ENCODE results near the gene POLR3GL. TPM values are rescaled to one million over a fixed set of nuclear protein-coding genes. Genes with fewer than 3 reads are reported as not detected.

POLR3GL gene
- polyA plus RNA-seq, 2 donors: 12.8 to 13.7 TPM

DNA sequence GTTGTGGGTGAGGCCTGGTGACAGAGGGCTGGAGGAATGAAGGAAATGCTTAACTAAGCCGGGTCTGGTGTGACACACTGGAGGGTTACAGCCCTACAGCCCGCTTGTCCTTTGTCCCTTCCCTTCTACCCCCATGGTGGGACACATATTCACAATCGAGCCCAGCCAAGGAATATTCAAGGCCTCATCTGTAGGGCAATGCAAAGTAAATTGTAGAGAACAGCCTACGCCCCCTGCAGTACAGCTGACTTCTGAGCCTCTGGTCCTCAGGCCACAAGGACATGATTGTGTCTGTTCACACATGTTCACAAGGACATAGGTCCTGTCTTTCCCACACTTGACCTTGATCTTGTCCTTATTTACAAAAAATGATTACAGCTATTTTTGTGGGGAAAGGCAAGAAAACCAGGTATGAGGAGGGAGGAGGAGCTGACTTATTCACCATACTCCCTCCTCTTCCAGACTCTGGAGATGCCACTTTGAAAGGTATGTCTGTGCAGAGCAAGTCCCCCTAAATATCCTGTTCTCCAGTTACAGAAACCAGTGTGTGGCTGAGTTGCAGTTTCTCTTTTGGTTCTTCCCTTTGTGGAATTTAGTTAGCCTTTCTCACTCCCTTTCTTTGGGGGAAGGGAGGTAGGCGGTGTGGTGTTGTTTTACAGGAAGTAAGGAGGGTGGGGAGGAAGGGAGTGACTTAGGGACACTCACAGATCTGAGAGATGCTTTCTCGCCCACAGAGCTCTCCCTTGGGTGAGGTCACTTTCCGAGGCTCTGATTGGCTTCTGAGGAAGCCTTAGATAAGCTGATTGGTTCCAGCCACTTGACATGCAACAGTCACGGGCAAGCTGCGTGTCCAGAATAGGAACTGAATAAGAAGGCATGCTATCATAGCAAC is 14.6 kb downstream of the POLR3GL start:
- peak overlapping the region in 1 of 2 donors; percentile 22 for H3K4me3 ChIP-seq (ENCODE audit: low read depth in 1 of 2, low read length in 2 of 2)
- peaks cover 2 to 8% of the 10 kb centered on the region in 2 donors for H3K4me1 ChIP-seq (ENCODE audit: control insufficient read depth in 2 of 2, insufficient read depth in 2 of 2, low read length in 1 of 2)
- 5 to 10% methylated on average over 9 of the region's 9 CpGs for WGBS, 2 donors
- H3K27ac ChIP-seq (ENCODE audit: low read depth in 2 of 2, low read length in 1 of 2): peak overlapping the region; percentile 93 to 98
- H3K9me3 ChIP-seq (ENCODE audit: control insufficient read depth in 2 of 2, insufficient read depth in 1 of 2, low read depth in 1 of 2, low read length in 1 of 2): no peaks in the 10 kb centered on the region
- no peaks in the 10 kb centered on the region for H3K27me3 ChIP-seq (ENCODE audit: control insufficient read depth in 1 of 2, insufficient read depth in 2 of 2, low read length in 2 of 2)
- H3K36me3 ChIP-seq (ENCODE audit: control insufficient read depth in 2 of 2, insufficient read depth in 2 of 2, low read length in 1 of 2): peaks cover 2 to 7% of the 10 kb centered on the region in 2 donors

DNA sequence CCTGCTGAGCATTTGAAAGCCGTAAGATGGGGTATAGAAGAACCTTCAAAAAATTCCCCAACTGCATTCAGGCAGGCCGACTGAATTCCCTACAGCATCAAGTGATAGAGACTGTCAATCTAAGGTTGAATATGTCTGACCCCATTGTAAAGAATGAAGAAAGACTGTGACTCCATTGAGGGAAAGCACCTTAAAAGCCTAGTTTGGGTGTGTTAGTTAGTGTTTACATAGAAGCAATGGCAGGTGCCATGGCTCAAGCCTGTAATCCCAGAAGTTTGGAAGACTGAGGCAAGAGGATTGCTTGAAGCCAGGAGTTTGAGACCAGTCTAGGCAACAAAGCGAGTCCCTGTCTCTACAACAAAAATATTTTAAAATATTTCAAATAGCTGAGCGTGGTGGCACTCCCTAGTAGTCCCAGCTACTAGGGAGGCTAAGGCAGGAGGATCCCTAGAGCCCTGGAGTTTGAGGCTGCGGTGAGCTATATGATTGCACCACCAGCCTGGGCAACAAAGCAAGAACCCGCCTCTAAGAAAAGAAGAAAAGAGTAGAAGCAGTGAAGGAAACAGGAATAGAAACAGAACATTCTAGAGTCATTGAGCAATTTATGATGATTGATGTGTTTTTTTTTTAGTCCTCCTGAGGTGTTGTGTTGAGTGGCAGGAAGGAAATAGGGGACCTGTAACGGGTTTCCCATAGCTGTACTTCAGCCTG is 15.4 kb downstream of the POLR3GL start:
- peak overlapping the region in 1 of 2 donors; percentile 22 for H3K4me3 ChIP-seq (ENCODE audit: low read depth in 1 of 2, low read length in 2 of 2)

GRCh38 chr1:145980457-145980994 is 16.0 kb downstream of the POLR3GL start:
- Histone ChIP-seq H3K4me1 (ENCODE audit: control insufficient read depth in 2 of 2, insufficient read depth in 2 of 2, low read length in 1 of 2) (peaks cover 4 to 8% of the 10 kb centered on the region in 2 donors), H3K36me3 (ENCODE audit: control insufficient read depth in 2 of 2, insufficient read depth in 2 of 2, low read length in 1 of 2) (no peaks in the 10 kb centered on the region), H3K9me3 (ENCODE audit: control insufficient read depth in 2 of 2, insufficient read depth in 1 of 2, low read depth in 1 of 2, low read length in 1 of 2) (no peaks in the 10 kb centered on the region), H3K27ac (ENCODE audit: low read depth in 2 of 2, low read length in 1 of 2) (peak overlapping the region; percentile 57 to 93), H3K4me3 (ENCODE audit: low read depth in 1 of 2, low read length in 2 of 2) (peak overlapping the region in 1 of 2 donors; percentile 11), H3K27me3 (ENCODE audit: control insufficient read depth in 1 of 2, insufficient read depth in 2 of 2, low read length in 2 of 2) (no peaks in the 10 kb centered on the region)
- 85 to 87% methylated on average over 1 of the region's 1 CpG for WGBS, 2 donors

More for the DNA sequence above, 15.4 kb downstream of the POLR3GL start:
- Histone ChIP-seq H3K4me1 (ENCODE audit: control insufficient read depth in 2 of 2, insufficient read depth in 2 of 2, low read length in 1 of 2) (peaks cover 2 to 8% of the 10 kb centered on the region in 2 donors), H3K27ac (ENCODE audit: low read depth in 2 of 2, low read length in 1 of 2) (peak overlapping the region; percentile 93 to 98), H3K27me3 (ENCODE audit: control insufficient read depth in 1 of 2, insufficient read depth in 2 of 2, low read length in 2 of 2) (no peaks in the 10 kb centered on the region), H3K9me3 (ENCODE audit: control insufficient read depth in 2 of 2, insufficient read depth in 1 of 2, low read depth in 1 of 2, low read length in 1 of 2) (no peaks in the 10 kb centered on the region), H3K36me3 (ENCODE audit: control insufficient read depth in 2 of 2, insufficient read depth in 2 of 2, low read length in 1 of 2) (peaks cover 2% of the 10 kb centered on the region in 2 donors)
- 33 to 39% methylated on average over 7 of the region's 7 CpGs for WGBS, 2 donors

- H3K9me3 ChIP-seq (ENCODE audit: control insufficient read depth in 2 of 2, insufficient read depth in 1 of 2, low read depth in 1 of 2, low read length in 1 of 2): no peaks in the 10 kb centered on the region
- H3K4me1 ChIP-seq (ENCODE audit: control insufficient read depth in 2 of 2, insufficient read depth in 2 of 2, low read length in 1 of 2): peaks cover 4 to 10% of the 10 kb centered on the region in 2 donors
- WGBS, 2 donors: 64 to 67% methylated on average over 6 of the region's 6 CpGs
These were observed 17.7 kb downstream of the POLR3GL start for GRCh38 chr1:145982010-145982723.

GRCh38 chr1:145983206-145983675 is 18.8 kb downstream of the POLR3GL start:
- 60 to 68% methylated on average over 1 of the region's 1 CpG for WGBS, 2 donors
- peaks cover 4 to 10% of the 10 kb centered on the region in 2 donors for H3K4me1 ChIP-seq (ENCODE audit: control insufficient read depth in 2 of 2, insufficient read depth in 2 of 2, low read length in 1 of 2)
- H3K4me3 ChIP-seq (ENCODE audit: low read depth in 1 of 2, low read length in 2 of 2): no peak overlapping the region

More at GRCh38 chr1:145982010-145982723, 17.7 kb downstream of the POLR3GL start:
- Histone ChIP-seq H3K27ac (ENCODE audit: low read depth in 2 of 2, low read length in 1 of 2) (peak overlapping the region; percentile 68 to 70), H3K36me3 (ENCODE audit: control insufficient read depth in 2 of 2, insufficient read depth in 2 of 2, low read length in 1 of 2) (no peaks in the 10 kb centered on the region), H3K27me3 (ENCODE audit: control insufficient read depth in 1 of 2, insufficient read depth in 2 of 2, low read length in 2 of 2) (no peaks in the 10 kb centered on the region), H3K4me3 (ENCODE audit: low read depth in 1 of 2, low read length in 2 of 2) (no peak overlapping the region)

GRCh38 chr1:145983960-145984830 is 19.7 kb downstream of the POLR3GL start:
- Histone ChIP-seq H3K36me3 (ENCODE audit: control insufficient read depth in 2 of 2, insufficient read depth in 2 of 2, low read length in 1 of 2) (no peaks in the 10 kb centered on the region), H3K4me3 (ENCODE audit: low read depth in 1 of 2, low read length in 2 of 2) (no peak overlapping the region), H3K4me1 (ENCODE audit: control insufficient read depth in 2 of 2, insufficient read depth in 2 of 2, low read length in 1 of 2) (peaks cover 4 to 6% of the 10 kb centered on the region in 2 donors), H3K9me3 (ENCODE audit: control insufficient read depth in 2 of 2, insufficient read depth in 1 of 2, low read depth in 1 of 2, low read length in 1 of 2) (no peaks in the 10 kb centered on the region), H3K27me3 (ENCODE audit: control insufficient read depth in 1 of 2, insufficient read depth in 2 of 2, low read length in 2 of 2) (no peaks in the 10 kb centered on the region), H3K27ac (ENCODE audit: low read depth in 2 of 2, low read length in 1 of 2) (peak overlapping the region; percentile 69 to 96)
- 78 to 85% methylated on average over 12 of the region's 12 CpGs for WGBS, 2 donors

More at GRCh38 chr1:145983206-145983675, 18.8 kb downstream of the POLR3GL start:
- H3K27me3 ChIP-seq (ENCODE audit: control insufficient read depth in 1 of 2, insufficient read depth in 2 of 2, low read length in 2 of 2): no peaks in the 10 kb centered on the region
- no peaks in the 10 kb centered on the region for H3K36me3 ChIP-seq (ENCODE audit: control insufficient read depth in 2 of 2, insufficient read depth in 2 of 2, low read length in 1 of 2)
- H3K27ac ChIP-seq (ENCODE audit: low read depth in 2 of 2, low read length in 1 of 2): peak overlapping the region; percentile 70 to 91
- H3K9me3 ChIP-seq (ENCODE audit: control insufficient read depth in 2 of 2, insufficient read depth in 1 of 2, low read depth in 1 of 2, low read length in 1 of 2): no peaks in the 10 kb centered on the region

DNA sequence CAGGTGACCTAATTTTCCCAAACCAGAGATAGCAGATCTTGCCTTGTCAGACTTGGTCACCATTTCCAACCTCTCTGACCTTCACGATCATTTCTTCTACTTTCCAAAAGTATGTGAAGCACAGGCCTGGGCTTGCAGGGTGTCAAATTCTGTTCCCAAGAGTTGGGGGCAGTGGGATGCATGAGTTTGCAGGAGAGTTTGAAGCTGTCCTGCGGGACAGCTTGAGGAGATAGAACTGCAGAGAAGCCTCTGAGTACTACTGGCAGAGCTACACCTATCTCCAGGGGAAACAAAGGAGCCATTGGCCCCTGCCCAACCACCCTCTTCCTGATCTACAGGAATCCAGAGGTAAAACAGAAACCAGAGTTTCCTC is 20.6 kb downstream of the POLR3GL start:
- Histone ChIP-seq H3K4me3 (ENCODE audit: low read depth in 1 of 2, low read length in 2 of 2) (peak overlapping the region in 1 of 2 donors; percentile 21), H3K9me3 (ENCODE audit: control insufficient read depth in 2 of 2, insufficient read depth in 1 of 2, low read depth in 1 of 2, low read length in 1 of 2) (no peaks in the 10 kb centered on the region), H3K27me3 (ENCODE audit: control insufficient read depth in 1 of 2, insufficient read depth in 2 of 2, low read length in 2 of 2) (no peaks in the 10 kb centered on the region), H3K36me3 (ENCODE audit: control insufficient read depth in 2 of 2, insufficient read depth in 2 of 2, low read length in 1 of 2) (no peaks in the 10 kb centered on the region), H3K27ac (ENCODE audit: low read depth in 2 of 2, low read length in 1 of 2) (peak overlapping the region; percentile 69 to 96), H3K4me1 (ENCODE audit: control insufficient read depth in 2 of 2, insufficient read depth in 2 of 2, low read length in 1 of 2) (peaks cover 4 to 6% of the 10 kb centered on the region in 2 donors)
- 37 to 40% methylated on average over 2 of the region's 2 CpGs for WGBS, 2 donors

- H3K27ac ChIP-seq (ENCODE audit: low read depth in 2 of 2, low read length in 1 of 2): peak overlapping the region; percentile 69 to 96
- H3K36me3 ChIP-seq (ENCODE audit: control insufficient read depth in 2 of 2, insufficient read depth in 2 of 2, low read length in 1 of 2): no peaks in the 10 kb centered on the region
- 30 to 34% methylated on average over 15 of the region's 15 CpGs for WGBS, 2 donors
- H3K9me3 ChIP-seq (ENCODE audit: control insufficient read depth in 2 of 2, insufficient read depth in 1 of 2, low read depth in 1 of 2, low read length in 1 of 2): no peaks in the 10 kb centered on the region
- peaks cover 4 to 6% of the 10 kb centered on the region in 2 donors for H3K4me1 ChIP-seq (ENCODE audit: control insufficient read depth in 2 of 2, insufficient read depth in 2 of 2, low read length in 1 of 2)
- no peaks in the 10 kb centered on the region for H3K27me3 ChIP-seq (ENCODE audit: control insufficient read depth in 1 of 2, insufficient read depth in 2 of 2, low read length in 2 of 2)
- H3K4me3 ChIP-seq (ENCODE audit: low read depth in 1 of 2, low read length in 2 of 2): peak overlapping the region in 1 of 2 donors; percentile 21
These were observed 21.3 kb downstream of the POLR3GL start for GRCh38 chr1:145985502-145986439.
